ENCODE results near the gene CARM1.

DNA sequence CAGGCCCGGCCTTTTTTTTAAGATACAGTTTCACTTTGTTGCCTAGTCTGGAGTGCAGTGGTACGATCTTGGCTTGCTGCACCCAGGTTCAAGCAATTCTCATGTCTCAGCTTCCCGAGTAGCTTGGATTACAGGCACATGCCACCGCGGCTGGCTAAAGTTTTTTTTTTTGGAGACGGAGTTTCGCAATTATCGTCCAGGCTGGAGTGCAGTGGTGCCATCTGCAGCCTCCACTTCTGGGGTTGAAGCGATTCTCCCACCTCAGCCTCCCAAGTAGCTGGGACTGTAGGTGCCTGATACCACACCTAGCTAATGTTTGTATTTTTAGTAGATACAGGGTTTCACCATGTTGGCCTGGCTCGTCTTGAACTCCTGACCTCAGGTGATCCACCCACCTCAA lies 4.9 kb upstream of the CARM1 start:
- TF ChIP-seq, protein P1, sequence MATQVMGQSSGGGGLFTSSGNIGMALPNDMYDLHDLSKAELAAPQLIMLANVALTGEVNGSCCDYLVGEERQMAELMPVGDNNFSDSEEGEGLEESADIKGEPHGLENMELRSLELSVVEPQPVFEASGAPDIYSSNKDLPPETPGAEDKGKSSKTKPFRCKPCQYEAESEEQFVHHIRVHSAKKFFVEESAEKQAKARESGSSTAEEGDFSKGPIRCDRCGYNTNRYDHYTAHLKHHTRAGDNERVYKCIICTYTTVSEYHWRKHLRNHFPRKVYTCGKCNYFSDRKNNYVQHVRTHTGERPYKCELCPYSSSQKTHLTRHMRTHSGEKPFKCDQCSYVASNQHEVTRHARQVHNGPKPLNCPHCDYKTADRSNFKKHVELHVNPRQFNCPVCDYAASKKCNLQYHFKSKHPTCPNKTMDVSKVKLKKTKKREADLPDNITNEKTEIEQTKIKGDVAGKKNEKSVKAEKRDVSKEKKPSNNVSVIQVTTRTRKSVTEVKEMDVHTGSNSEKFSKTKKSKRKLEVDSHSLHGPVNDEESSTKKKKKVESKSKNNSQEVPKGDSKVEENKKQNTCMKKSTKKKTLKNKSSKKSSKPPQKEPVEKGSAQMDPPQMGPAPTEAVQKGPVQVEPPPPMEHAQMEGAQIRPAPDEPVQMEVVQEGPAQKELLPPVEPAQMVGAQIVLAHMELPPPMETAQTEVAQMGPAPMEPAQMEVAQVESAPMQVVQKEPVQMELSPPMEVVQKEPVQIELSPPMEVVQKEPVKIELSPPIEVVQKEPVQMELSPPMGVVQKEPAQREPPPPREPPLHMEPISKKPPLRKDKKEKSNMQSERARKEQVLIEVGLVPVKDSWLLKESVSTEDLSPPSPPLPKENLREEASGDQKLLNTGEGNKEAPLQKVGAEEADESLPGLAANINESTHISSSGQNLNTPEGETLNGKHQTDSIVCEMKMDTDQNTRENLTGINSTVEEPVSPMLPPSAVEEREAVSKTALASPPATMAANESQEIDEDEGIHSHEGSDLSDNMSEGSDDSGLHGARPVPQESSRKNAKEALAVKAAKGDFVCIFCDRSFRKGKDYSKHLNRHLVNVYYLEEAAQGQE (IDR thresholded peaks at IDR 0.05; ENCODE audit: unreplicated experiment), result no peak
- TF ChIP-seq, protein P2, sequence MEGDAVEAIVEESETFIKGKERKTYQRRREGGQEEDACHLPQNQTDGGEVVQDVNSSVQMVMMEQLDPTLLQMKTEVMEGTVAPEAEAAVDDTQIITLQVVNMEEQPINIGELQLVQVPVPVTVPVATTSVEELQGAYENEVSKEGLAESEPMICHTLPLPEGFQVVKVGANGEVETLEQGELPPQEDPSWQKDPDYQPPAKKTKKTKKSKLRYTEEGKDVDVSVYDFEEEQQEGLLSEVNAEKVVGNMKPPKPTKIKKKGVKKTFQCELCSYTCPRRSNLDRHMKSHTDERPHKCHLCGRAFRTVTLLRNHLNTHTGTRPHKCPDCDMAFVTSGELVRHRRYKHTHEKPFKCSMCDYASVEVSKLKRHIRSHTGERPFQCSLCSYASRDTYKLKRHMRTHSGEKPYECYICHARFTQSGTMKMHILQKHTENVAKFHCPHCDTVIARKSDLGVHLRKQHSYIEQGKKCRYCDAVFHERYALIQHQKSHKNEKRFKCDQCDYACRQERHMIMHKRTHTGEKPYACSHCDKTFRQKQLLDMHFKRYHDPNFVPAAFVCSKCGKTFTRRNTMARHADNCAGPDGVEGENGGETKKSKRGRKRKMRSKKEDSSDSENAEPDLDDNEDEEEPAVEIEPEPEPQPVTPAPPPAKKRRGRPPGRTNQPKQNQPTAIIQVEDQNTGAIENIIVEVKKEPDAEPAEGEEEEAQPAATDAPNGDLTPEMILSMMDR (conservative IDR thresholded peaks at IDR 0.05; ENCODE audit: low read depth in 2 of 2), result no peak
- TF ChIP-seq POLR2AphosphoS5 (IDR thresholded peaks at IDR 0.05; ENCODE audit: low read depth) (no peak), EZH2phosphoT487 (IDR thresholded peaks at IDR 0.05; ENCODE audit: unreplicated experiment) (no peak), CREB1 (CRISPR knock-in tag; IDR thresholded peaks at IDR 0.05; ENCODE audit: low read depth) (no peak), EZH2 (IDR thresholded peaks at IDR 0.05; ENCODE audit: low read depth, unreplicated experiment) (no peak), JUNB (IDR thresholded peaks at IDR 0.05; ENCODE audit: unreplicated experiment) (no peak), STAT1 (IDR thresholded peaks at IDR 0.05; ENCODE audit: unreplicated experiment) (no peak), NANOG (IDR thresholded peaks at IDR 0.05; ENCODE audit: borderline replicate concordance) (no peak), ZNF114 (CRISPR knock-in tag; IDR thresholded peaks at IDR 0.05) (no peak), ZNF331 (CRISPR knock-in tag; IDR thresholded peaks at IDR 0.05; ENCODE audit: low read depth) (no peak)
- TF ChIP-seq, protein P3, sequence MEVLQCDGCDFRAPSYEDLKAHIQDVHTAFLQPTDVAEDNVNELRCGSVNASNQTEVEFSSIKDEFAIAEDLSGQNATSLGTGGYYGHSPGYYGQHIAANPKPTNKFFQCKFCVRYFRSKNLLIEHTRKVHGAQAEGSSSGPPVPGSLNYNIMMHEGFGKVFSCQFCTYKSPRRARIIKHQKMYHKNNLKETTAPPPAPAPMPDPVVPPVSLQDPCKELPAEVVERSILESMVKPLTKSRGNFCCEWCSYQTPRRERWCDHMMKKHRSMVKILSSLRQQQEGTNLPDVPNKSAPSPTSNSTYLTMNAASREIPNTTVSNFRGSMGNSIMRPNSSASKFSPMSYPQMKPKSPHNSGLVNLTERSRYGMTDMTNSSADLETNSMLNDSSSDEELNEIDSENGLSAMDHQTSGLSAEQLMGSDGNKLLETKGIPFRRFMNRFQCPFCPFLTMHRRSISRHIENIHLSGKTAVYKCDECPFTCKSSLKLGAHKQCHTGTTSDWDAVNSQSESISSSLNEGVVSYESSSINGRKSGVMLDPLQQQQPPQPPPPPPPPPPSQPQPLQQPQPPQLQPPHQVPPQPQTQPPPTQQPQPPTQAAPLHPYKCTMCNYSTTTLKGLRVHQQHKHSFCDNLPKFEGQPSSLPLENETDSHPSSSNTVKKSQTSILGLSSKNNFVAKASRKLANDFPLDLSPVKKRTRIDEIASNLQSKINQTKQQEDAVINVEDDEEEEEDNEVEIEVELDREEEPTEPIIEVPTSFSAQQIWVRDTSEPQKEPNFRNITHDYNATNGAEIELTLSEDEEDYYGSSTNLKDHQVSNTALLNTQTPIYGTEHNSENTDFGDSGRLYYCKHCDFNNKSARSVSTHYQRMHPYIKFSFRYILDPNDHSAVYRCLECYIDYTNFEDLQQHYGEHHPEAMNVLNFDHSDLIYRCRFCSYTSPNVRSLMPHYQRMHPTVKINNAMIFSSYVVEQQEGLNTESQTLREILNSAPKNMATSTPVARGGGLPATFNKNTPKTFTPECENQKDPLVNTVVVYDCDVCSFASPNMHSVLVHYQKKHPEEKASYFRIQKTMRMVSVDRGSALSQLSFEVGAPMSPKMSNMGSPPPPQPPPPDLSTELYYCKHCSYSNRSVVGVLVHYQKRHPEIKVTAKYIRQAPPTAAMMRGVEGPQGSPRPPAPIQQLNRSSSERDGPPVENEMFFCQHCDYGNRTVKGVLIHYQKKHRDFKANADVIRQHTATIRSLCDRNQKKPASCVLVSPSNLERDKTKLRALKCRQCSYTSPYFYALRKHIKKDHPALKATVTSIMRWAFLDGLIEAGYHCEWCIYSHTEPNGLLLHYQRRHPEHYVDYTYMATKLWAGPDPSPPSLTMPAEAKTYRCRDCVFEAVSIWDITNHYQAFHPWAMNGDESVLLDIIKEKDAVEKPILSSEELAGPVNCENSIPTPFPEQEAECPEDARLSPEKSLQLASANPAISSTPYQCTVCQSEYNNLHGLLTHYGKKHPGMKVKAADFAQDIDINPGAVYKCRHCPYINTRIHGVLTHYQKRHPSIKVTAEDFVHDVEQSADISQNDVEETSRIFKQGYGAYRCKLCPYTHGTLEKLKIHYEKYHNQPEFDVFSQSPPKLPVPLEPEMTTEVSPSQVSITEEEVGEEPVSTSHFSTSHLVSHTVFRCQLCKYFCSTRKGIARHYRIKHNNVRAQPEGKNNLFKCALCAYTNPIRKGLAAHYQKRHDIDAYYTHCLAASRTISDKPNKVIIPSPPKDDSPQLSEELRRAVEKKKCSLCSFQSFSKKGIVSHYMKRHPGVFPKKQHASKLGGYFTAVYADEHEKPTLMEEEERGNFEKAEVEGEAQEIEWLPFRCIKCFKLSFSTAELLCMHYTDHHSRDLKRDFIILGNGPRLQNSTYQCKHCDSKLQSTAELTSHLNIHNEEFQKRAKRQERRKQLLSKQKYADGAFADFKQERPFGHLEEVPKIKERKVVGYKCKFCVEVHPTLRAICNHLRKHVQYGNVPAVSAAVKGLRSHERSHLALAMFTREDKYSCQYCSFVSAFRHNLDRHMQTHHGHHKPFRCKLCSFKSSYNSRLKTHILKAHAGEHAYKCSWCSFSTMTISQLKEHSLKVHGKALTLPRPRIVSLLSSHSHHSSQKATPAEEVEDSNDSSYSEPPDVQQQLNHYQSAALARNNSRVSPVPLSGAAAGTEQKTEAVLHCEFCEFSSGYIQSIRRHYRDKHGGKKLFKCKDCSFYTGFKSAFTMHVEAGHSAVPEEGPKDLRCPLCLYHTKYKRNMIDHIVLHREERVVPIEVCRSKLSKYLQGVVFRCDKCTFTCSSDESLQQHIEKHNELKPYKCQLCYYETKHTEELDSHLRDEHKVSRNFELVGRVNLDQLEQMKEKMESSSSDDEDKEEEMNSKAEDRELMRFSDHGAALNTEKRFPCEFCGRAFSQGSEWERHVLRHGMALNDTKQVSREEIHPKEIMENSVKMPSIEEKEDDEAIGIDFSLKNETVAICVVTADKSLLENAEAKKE (CRISPR knock-in tag; IDR thresholded peaks at IDR 0.05), result no peak
- TF ChIP-seq, protein P4, sequence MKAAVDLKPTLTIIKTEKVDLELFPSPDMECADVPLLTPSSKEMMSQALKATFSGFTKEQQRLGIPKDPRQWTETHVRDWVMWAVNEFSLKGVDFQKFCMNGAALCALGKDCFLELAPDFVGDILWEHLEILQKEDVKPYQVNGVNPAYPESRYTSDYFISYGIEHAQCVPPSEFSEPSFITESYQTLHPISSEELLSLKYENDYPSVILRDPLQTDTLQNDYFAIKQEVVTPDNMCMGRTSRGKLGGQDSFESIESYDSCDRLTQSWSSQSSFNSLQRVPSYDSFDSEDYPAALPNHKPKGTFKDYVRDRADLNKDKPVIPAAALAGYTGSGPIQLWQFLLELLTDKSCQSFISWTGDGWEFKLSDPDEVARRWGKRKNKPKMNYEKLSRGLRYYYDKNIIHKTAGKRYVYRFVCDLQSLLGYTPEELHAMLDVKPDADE (IDR thresholded peaks at IDR 0.05), result no peak
